ENCODE data around the gene SSPN.

The SSPN gene

GRCh38 chr12:26280869-26281268 is 85.5 kb downstream of the SSPN start:
- DNase-seq: no peak
- Histone ChIP-seq H2AFZ (ENCODE audit: low read length) (no peak overlapping the region), H3F3A (ENCODE audit: insufficient read depth, low read length) (no peaks in the 10 kb centered on the region), H3K36me3 (replicated peaks; ENCODE audit: insufficient read depth, low read length) (no peaks in the 10 kb centered on the region), H3K27me3 (replicated peaks; ENCODE audit: insufficient read depth, low read length) (no peaks in the 10 kb centered on the region), H3K4me2 (ENCODE audit: low read depth, low read length) (no peak overlapping the region), H3K4me3 (ENCODE audit: low read length) (no peak overlapping the region), H3K4me1 (ENCODE audit: low read length) (peaks cover 18% of the 10 kb centered on the region), H3K9me3 (replicated peaks; ENCODE audit: insufficient read depth, low read length) (no peaks in the 10 kb centered on the region), H3K9ac (ENCODE audit: low read length) (no peak overlapping the region), H3K79me2 (ENCODE audit: low read length) (no peaks in the 10 kb centered on the region), H3K27ac (ENCODE audit: low read length) (no peak overlapping the region), H3K9me2 (replicated peaks; ENCODE audit: insufficient read depth, low read length) (no peaks in the 10 kb centered on the region; the same call in 1 of the 2 replicates), H4K20me1 (ENCODE audit: insufficient read depth, low read length) (no peaks in the 10 kb centered on the region)
- TF ChIP-seq EZH2phosphoT487 (IDR thresholded peaks at IDR 0.05; ENCODE audit: low read length): no peak
- TF ChIP-seq EZH2 (optimal IDR thresholded peaks at IDR 0.05; ENCODE audit: low read depth, low read length): no peak
- no peak for TF ChIP-seq CTCF (IDR thresholded peaks at IDR 0.05; ENCODE audit: low read length)

- Histone ChIP-seq H3K4me2 (ENCODE audit: low read depth, low read length) (no peak overlapping the region), H3K9me2 (replicated peaks; ENCODE audit: insufficient read depth, low read length) (no peaks in the 10 kb centered on the region; the same call in 1 of the 2 replicates), H3K9ac (ENCODE audit: low read length) (no peak overlapping the region), H3K4me1 (ENCODE audit: low read length) (peaks cover 18% of the 10 kb centered on the region), H3K27ac (ENCODE audit: low read length) (no peak overlapping the region), H2AFZ (ENCODE audit: low read length) (no peak overlapping the region), H3K27me3 (replicated peaks; ENCODE audit: insufficient read depth, low read length) (no peaks in the 10 kb centered on the region), H3K79me2 (ENCODE audit: low read length) (no peaks in the 10 kb centered on the region), H3K36me3 (replicated peaks; ENCODE audit: insufficient read depth, low read length) (no peaks in the 10 kb centered on the region), H3K4me3 (ENCODE audit: low read length) (no peak overlapping the region), H4K20me1 (ENCODE audit: insufficient read depth, low read length) (no peaks in the 10 kb centered on the region), H3K9me3 (replicated peaks; ENCODE audit: insufficient read depth, low read length) (no peaks in the 10 kb centered on the region), H3F3A (ENCODE audit: insufficient read depth, low read length) (no peaks in the 10 kb centered on the region)
- TF ChIP-seq EZH2 (optimal IDR thresholded peaks at IDR 0.05; ENCODE audit: low read depth, low read length) (no peak), EZH2phosphoT487 (IDR thresholded peaks at IDR 0.05; ENCODE audit: low read length) (no peak), CTCF (IDR thresholded peaks at IDR 0.05; ENCODE audit: low read length) (no peak)
- DNase-seq: no peak
These were observed 85.9 kb downstream of the SSPN start for GRCh38 chr12:26281320-26281719.

- Histone ChIP-seq H3K27ac (ENCODE audit: low read length) (no peak overlapping the region), H3K4me1 (ENCODE audit: low read length) (peaks cover 18% of the 10 kb centered on the region), H3K4me2 (ENCODE audit: low read depth, low read length) (peak overlapping the region; percentile 10; the same call in 1 of the 2 replicates)
These were observed 87.1 kb downstream of the SSPN start for GRCh38 chr12:26282339-26282940.

More at GRCh38 chr12:26282339-26282940, 87.1 kb downstream of the SSPN start:
- Histone ChIP-seq H3K27me3 (replicated peaks; ENCODE audit: insufficient read depth, low read length) (no peaks in the 10 kb centered on the region), H3K79me2 (ENCODE audit: low read length) (no peaks in the 10 kb centered on the region), H2AFZ (ENCODE audit: low read length) (peak overlapping the region; percentile 13), H3K9ac (ENCODE audit: low read length) (no peak overlapping the region), H4K20me1 (ENCODE audit: insufficient read depth, low read length) (no peaks in the 10 kb centered on the region), H3F3A (ENCODE audit: insufficient read depth, low read length) (no peaks in the 10 kb centered on the region), H3K9me3 (replicated peaks; ENCODE audit: insufficient read depth, low read length) (no peaks in the 10 kb centered on the region), H3K4me3 (ENCODE audit: low read length) (no peak overlapping the region), H3K9me2 (replicated peaks; ENCODE audit: insufficient read depth, low read length) (no peaks in the 10 kb centered on the region; the same call in 1 of the 2 replicates), H3K36me3 (replicated peaks; ENCODE audit: insufficient read depth, low read length) (no peaks in the 10 kb centered on the region)
- no peak for TF ChIP-seq CTCF (IDR thresholded peaks at IDR 0.05; ENCODE audit: low read length)
- no peak for TF ChIP-seq EZH2 (optimal IDR thresholded peaks at IDR 0.05; ENCODE audit: low read depth, low read length)
- TF ChIP-seq EZH2phosphoT487 (IDR thresholded peaks at IDR 0.05; ENCODE audit: low read length): no peak
- DNase-seq: no peak
